ENCODE results near the gene IL1RN. TPM values are rescaled to one million over a fixed set of nuclear protein-coding genes. Genes with fewer than 3 reads are reported as not detected.
"Not testable (repeated sequence)": the region's sequence is repeated elsewhere in the genome, so short reads cannot be mapped to it uniquely, and the experiment has no call there.

Gene IL1RN
- total RNA-seq, 1 experiment from 2014 or later: not detected

DNA sequence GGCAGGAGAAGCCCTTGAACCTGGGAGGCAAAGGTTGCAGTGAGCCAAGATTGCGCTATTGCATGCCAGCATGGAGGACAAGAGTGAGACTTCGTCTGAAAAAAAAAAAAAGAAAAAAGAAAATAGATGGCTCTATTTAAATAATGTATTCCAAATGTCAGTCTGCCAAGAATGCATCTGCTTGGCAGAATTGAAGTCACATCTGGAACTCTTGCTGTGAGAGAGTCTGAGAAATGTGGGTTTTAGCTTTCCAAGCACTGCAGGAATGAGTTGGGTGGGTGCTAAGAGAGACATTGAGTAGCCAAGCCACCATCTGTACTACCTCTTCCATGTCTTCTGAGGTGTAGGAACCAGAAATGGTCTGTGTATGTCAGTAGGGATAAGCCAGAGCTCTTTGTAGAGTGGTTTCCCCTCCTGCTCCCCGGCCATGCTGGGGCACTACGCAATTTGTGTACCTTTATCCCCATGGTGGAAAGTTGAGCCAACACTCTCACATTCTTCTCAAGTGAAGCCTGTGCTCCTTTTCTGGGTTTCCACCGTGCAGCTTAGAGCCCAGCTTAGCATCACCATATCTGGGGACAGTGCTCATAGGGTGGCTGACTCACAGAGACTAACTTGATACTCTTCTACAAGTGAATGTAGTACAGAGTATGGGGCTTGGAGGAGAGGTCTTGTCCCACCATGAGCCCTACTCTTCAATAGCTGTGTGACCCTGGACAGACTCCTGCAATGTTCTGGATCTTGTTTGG, 34.4 kb upstream of the IL1RN start:
- no TSS peak for BruUV-seq (replicated peaks)
- no peak overlapping the region for H3K4me3 ChIP-seq (ENCODE audit: low read depth in 2 of 2, low read length in 2 of 2)
- H3K4me1 ChIP-seq (ENCODE audit: control insufficient read depth, insufficient read depth, low read length): no peaks in the 10 kb centered on the region
- CTCF ChIA-PET: no interaction called here
- intact Hi-C loops (cut with micrococcal nuclease; ENCODE audit: unreplicated experiment): no loop called here
- TF ChIP-seq POLR2AphosphoS5 (IDR thresholded peaks at IDR 0.05; ENCODE audit: low read depth, low read length): no peak
- no peak for TF ChIP-seq CTCF (IDR thresholded peaks at IDR 0.05)
- TF ChIP-seq TCF7L2 (IDR thresholded peaks at IDR 0.05; ENCODE audit: low read depth, low read length): no peak
- TF ChIP-seq SIN3A (IDR thresholded peaks at IDR 0.05; ENCODE audit: borderline replicate concordance, insufficient read depth, low read depth, low read length): no peak
- TF ChIP-seq, protein P1, sequence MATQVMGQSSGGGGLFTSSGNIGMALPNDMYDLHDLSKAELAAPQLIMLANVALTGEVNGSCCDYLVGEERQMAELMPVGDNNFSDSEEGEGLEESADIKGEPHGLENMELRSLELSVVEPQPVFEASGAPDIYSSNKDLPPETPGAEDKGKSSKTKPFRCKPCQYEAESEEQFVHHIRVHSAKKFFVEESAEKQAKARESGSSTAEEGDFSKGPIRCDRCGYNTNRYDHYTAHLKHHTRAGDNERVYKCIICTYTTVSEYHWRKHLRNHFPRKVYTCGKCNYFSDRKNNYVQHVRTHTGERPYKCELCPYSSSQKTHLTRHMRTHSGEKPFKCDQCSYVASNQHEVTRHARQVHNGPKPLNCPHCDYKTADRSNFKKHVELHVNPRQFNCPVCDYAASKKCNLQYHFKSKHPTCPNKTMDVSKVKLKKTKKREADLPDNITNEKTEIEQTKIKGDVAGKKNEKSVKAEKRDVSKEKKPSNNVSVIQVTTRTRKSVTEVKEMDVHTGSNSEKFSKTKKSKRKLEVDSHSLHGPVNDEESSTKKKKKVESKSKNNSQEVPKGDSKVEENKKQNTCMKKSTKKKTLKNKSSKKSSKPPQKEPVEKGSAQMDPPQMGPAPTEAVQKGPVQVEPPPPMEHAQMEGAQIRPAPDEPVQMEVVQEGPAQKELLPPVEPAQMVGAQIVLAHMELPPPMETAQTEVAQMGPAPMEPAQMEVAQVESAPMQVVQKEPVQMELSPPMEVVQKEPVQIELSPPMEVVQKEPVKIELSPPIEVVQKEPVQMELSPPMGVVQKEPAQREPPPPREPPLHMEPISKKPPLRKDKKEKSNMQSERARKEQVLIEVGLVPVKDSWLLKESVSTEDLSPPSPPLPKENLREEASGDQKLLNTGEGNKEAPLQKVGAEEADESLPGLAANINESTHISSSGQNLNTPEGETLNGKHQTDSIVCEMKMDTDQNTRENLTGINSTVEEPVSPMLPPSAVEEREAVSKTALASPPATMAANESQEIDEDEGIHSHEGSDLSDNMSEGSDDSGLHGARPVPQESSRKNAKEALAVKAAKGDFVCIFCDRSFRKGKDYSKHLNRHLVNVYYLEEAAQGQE (IDR thresholded peaks at IDR 0.05; ENCODE audit: insufficient read depth in 1 of 2, low read depth in 2 of 2, low read length in 1 of 2): no peak
- no peaks in the 10 kb centered on the region for H3K36me3 ChIP-seq (ENCODE audit: control insufficient read depth, insufficient read depth, low read length)
- H3K27ac ChIP-seq (ENCODE audit: low read length): no peak overlapping the region
- POLR2A ChIA-PET: no interaction called here
- peaks cover 20% of the 10 kb centered on the region for H3K27me3 ChIP-seq (ENCODE audit: control insufficient read depth, insufficient read depth, low read length)
- DNase-seq (ENCODE audit: low read depth, low spot score) (no peak), ATAC-seq (no peak)
- no peaks in the 10 kb centered on the region for H3K9me3 ChIP-seq (ENCODE audit: control insufficient read depth, insufficient read depth, low read depth, low read length)
- in situ Hi-C loops (cut with HindIII; ENCODE audit: low pct_unique_long_range_greater_than_20kb, low sequenced_read_pairs): no loop called here

GRCh38 chr2:113093613-113093977, 33.8 kb upstream of the IL1RN start:
- ChIA-PET CTCF (no interaction called here), POLR2A (no interaction called here)
- Histone ChIP-seq H3K27me3 (ENCODE audit: control insufficient read depth, insufficient read depth, low read length) (peaks cover 19% of the 10 kb centered on the region), H3K9me3 (ENCODE audit: control insufficient read depth, insufficient read depth, low read depth, low read length) (no peaks in the 10 kb centered on the region), H3K27ac (ENCODE audit: low read length) (no peak overlapping the region), H3K4me1 (ENCODE audit: control insufficient read depth, insufficient read depth, low read length) (no peaks in the 10 kb centered on the region), H3K4me3 (ENCODE audit: low read depth in 2 of 2, low read length in 2 of 2) (no peak overlapping the region), H3K36me3 (ENCODE audit: control insufficient read depth, insufficient read depth, low read length) (no peaks in the 10 kb centered on the region)
- in situ Hi-C loops (cut with HindIII; ENCODE audit: low pct_unique_long_range_greater_than_20kb, low sequenced_read_pairs) (no loop called here), intact Hi-C loops (cut with micrococcal nuclease; ENCODE audit: unreplicated experiment) (no loop called here)
- DNase-seq (ENCODE audit: low read depth, low spot score): no peak
- BruUV-seq (replicated peaks): no TSS peak
- no peak for TF ChIP-seq SIN3A (IDR thresholded peaks at IDR 0.05; ENCODE audit: borderline replicate concordance, insufficient read depth, low read depth, low read length)
- TF ChIP-seq TCF7L2 (IDR thresholded peaks at IDR 0.05; ENCODE audit: low read depth, low read length): no peak
- TF ChIP-seq, protein P1 (IDR thresholded peaks at IDR 0.05; ENCODE audit: insufficient read depth in 1 of 2, low read depth in 2 of 2, low read length in 1 of 2): no peak
- no peak for TF ChIP-seq CTCF (IDR thresholded peaks at IDR 0.05)
- TF ChIP-seq POLR2AphosphoS5 (IDR thresholded peaks at IDR 0.05; ENCODE audit: low read depth, low read length): no peak
- no peak for ATAC-seq

GRCh38 chr2:113096306-113096705, 31.1 kb upstream of the IL1RN start:
- in situ Hi-C loops (cut with HindIII; ENCODE audit: low pct_unique_long_range_greater_than_20kb, low sequenced_read_pairs); ATAC-seq; H3K4me3 ChIP-seq (ENCODE audit: low read depth in 2 of 2, low read length in 2 of 2); H3K36me3 ChIP-seq (ENCODE audit: control insufficient read depth, insufficient read depth, low read length); POLR2A ChIA-PET; H3K27me3 ChIP-seq (ENCODE audit: control insufficient read depth, insufficient read depth, low read length); BruUV-seq (replicated peaks); intact Hi-C loops (cut with micrococcal nuclease; ENCODE audit: unreplicated experiment); H3K9me3 ChIP-seq (ENCODE audit: control insufficient read depth, insufficient read depth, low read depth, low read length); CTCF ChIA-PET; H3K27ac ChIP-seq (ENCODE audit: low read length); DNase-seq (ENCODE audit: low read depth, low spot score); H3K4me1 ChIP-seq (ENCODE audit: control insufficient read depth, insufficient read depth, low read length): not testable (repeated sequence)
